Heart right ventricle (tissue), 16 donors: ENCODE measurements around the gene KL. TPM values are rescaled to one million over a fixed set of nuclear protein-coding genes. Genes with fewer than 3 reads are reported as not detected.

Experiments used
- ATAC-seq, 8 donors: fragments of 200-7000 bp; cut with Tn5 transposase; one replicate each; pipeline ENCODE4 v1.9.1; 2020; ENCODE audit warnings: mild to moderate bottlenecking in 8 of 8, moderate library complexity in 8 of 8, moderate number of reproducible peaks in 1 of 8
- DNase-seq, 2 donors: peaks; one replicate each; pipeline ENCODE4 v3.0.0-alpha.2; 2020
- H3K27ac ChIP-seq, 10 donors: fragments of 200-600 bp; sonication (generic) in 2 of 10; one replicate each; pipeline versions ENCODE4 v1.5.0 to v1.8.0; 2020 to 2022; ENCODE audit warnings: mild to moderate bottlenecking in 3 of 10
- H3K27me3 ChIP-seq, 7 donors: fragments of 200-600 bp; one replicate each; pipeline ENCODE4 v1.8.0; 2021 to 2022; ENCODE audit warnings: mild to moderate bottlenecking in 2 of 7
- H3K36me3 ChIP-seq, 9 donors: fragments of 200-600 bp; sonication (generic) in 1 of 9; one replicate each; pipeline versions ENCODE4 v1.5.0 to v1.8.0; 2020 to 2022; ENCODE audit warnings: mild to moderate bottlenecking in 2 of 9
- H3K4me1 ChIP-seq, 9 donors: fragments of 200-600 bp; sonication (generic) in 1 of 9; one replicate each; pipeline versions ENCODE4 v1.5.0 to v1.8.0; 2020 to 2022; ENCODE audit warnings: mild to moderate bottlenecking in 4 of 9
- H3K4me3 ChIP-seq, 10 donors: fragments of 200-600 bp; sonication (generic) in 2 of 10; one replicate each; pipeline versions ENCODE4 v1.5.0 to v1.8.0; 2020 to 2022; ENCODE audit warnings: mild to moderate bottlenecking in 7 of 10, moderate library complexity in 2 of 10
- H3K9me3 ChIP-seq, 11 donors: fragments of 200-600 bp in 10 of 11; sonication (generic) in 2 of 11; one replicate each; pipeline versions ENCODE4 v1.5.0 to v1.8.0; 2013 to 2022; ENCODE audit warnings: mild to moderate bottlenecking in 2 of 11, control low read depth in 1 of 11, moderate library complexity in 1 of 11
- CTCF ChIP-seq, 9 donors: fragments of 200-600 bp; sonication (generic) in 2 of 9; IDR thresholded peaks; one replicate each; pipeline versions ENCODE4 v1.5.0 to v1.8.0; 2021 to 2022; ENCODE audit warnings: antibody characterized with exemption in 9 of 9, mild to moderate bottlenecking in 5 of 9, moderate library complexity in 1 of 9
- WGBS, 2 donors: extraction: QIAGEN DNeasy Blood & Tissue Kit; methylation state at CpG; one replicate each; pipeline ENCODE4 v1.1.7; 2013; ENCODE audit warnings: inconsistent platforms in 1 of 2; 5-methylcytosine and 5-hydroxymethylcytosine counted together
- intact Hi-C, 10 donors: fragments of 100-400 bp; cut with DNase I; formaldehyde crosslinking; loops; one replicate each; pipeline versions ENCODE4 v1.11.1 to v1.14.2; 2022
- polyA plus RNA-seq, 2 donors: library from polyadenylated mRNA; stranded (reverse); fragments of 200-250 nt; gene quantifications; one replicate each; pipeline ENCODE4 v1.2.3, GENCODE V29; 2013
- total RNA-seq, 10 donors: library from RNA; stranded (reverse); fragmentation: NEBNext Ultra II Directional in 3 of 10; extraction: Animal tissue kit (Norgen Biotek cat#: 25700) in 3 of 10; gene quantifications; one replicate each; pipeline versions ENCODE4 v1.2.1 to v1.2.4, GENCODE V29; 2021 to 2023
- donor health status: Arrhythmogenic right ventricular cardiomyopathy.
- donor health status: ischemic (EF 13 %, LVEDD 7.1; RV severe dilation, severe dysfunction).
- donor health status: healthy with polysubstance abuse.
- donor health status: DM: no; HTN: yes; CAD: no.
- donor health status: DM: no; HTN: no; CAD: no.
- donor health status: ischemic (EF 25% LVEDD 6.9; RV normal size, moderate dysfunction).
- donor health status: ischemic (EF 25% LVEDD 5.7; RV mildly dilated, moderate dysfunction).
- donor health status: healthy.
- donor health status: DM: yes; HTN: yes; CAD: no.
- donor health status: Ischemic cardiomyopathy.
- donor health status: ischemic (EF 35%, LVEDD 5.7; RV mildly dilated, moderate dysfunction).
- donor health status: nonischemic (EF 11% LVEDD 7.7; RV severe dilation, severe dysfunction).
- donor health status: DM: yes; HTN: yes; CAD: no.
- donor health status: PGD.
- donor health status: ischemic (EF 29% LVEDD 5.4; RV normal size, mild dysfunction).
- donor health status: nonischemic (EF 23%, LVEDD 6.1; RV moderate dilation, normal function).

The KL gene
- total and polyA plus RNA-seq, 12 donors: 0.80 to 2.7 (median 1.3) TPM

DNA sequence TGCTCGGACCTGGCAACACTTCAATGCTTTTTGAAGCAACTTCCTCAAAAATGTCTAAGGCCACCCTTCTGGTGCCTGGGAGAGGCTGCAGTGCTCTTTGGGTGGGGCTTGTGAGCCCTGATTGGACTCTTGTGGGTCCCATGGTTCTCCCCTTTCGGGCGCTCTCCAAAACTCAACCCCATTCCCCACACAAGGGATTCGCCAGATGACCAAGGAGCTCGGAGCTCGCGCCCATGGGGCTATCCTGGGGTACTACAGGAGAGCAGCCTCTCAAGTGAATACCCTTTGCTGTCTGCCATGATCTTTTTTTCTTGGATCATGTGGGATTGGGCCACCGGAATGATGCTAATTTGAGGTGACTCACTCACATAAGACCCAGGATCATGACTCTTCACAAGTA is 29.7 kb upstream of the KL start:
- H3K36me3 ChIP-seq: no peaks in the 10 kb centered on the region
- H3K4me1 ChIP-seq: peaks cover 0 to 21% (median 4%) of the 10 kb centered on the region in 9 donors
- no peak overlapping the region for H3K4me3 ChIP-seq
- ATAC-seq (no peak), DNase-seq (no peak)
- H3K9me3 ChIP-seq: peaks cover 0 to 5% (median 0%) of the 10 kb centered on the region in 11 donors
- intact Hi-C loops: no loop called here
- WGBS, 2 donors: 94 to 96% methylated on average over 8 of the region's 8 CpGs
- H3K27ac ChIP-seq: no peak overlapping the region
- no peak for TF ChIP-seq CTCF (IDR thresholded peaks at IDR 0.05)
- H3K27me3 ChIP-seq: no peaks in the 10 kb centered on the region

- H3K27ac ChIP-seq: no peak overlapping the region
- no peaks in the 10 kb centered on the region for H3K27me3 ChIP-seq
- DNase-seq (no peak), ATAC-seq (no peak)
- H3K4me3 ChIP-seq: no peak overlapping the region
- intact Hi-C loops: no loop called here
- H3K36me3 ChIP-seq: no peaks in the 10 kb centered on the region
- WGBS, 2 donors: 82 to 90% methylated on average over 1 of the region's 1 CpG
- H3K4me1 ChIP-seq: peaks cover 0 to 21% (median 4%) of the 10 kb centered on the region in 9 donors
- no peak for TF ChIP-seq CTCF (IDR thresholded peaks at IDR 0.05)
- H3K9me3 ChIP-seq: peaks cover 0 to 5% (median 0%) of the 10 kb centered on the region in 11 donors
Observed at GRCh38 chr13:32987462-32987861, 28.8 kb upstream of the KL start.

GRCh38 chr13:32988608-32989289 is 27.5 kb upstream of the KL start:
- Histone ChIP-seq H3K36me3 (no peaks in the 10 kb centered on the region), H3K9me3 (peaks cover 0 to 5% (median 0%) of the 10 kb centered on the region in 11 donors), H3K27me3 (no peaks in the 10 kb centered on the region), H3K4me1 (peaks cover 0 to 21% (median 4%) of the 10 kb centered on the region in 9 donors), H3K4me3 (peak overlapping the region in 7 of 10 donors; percentile 4 to 36 (median 16)), H3K27ac (peak overlapping the region in 2 of 10 donors; percentile 5 to 64)
- TF ChIP-seq CTCF (IDR thresholded peaks at IDR 0.05): no peak
- peak in 1 of 2 donors; percentile 6 for DNase-seq
- peak in 5 of 8 donors; percentile 51 to 75 (median 67) for ATAC-seq
- intact Hi-C loops: no loop called here
- WGBS, 2 donors: 41 to 52% methylated on average over 8 of the region's 8 CpGs

DNA sequence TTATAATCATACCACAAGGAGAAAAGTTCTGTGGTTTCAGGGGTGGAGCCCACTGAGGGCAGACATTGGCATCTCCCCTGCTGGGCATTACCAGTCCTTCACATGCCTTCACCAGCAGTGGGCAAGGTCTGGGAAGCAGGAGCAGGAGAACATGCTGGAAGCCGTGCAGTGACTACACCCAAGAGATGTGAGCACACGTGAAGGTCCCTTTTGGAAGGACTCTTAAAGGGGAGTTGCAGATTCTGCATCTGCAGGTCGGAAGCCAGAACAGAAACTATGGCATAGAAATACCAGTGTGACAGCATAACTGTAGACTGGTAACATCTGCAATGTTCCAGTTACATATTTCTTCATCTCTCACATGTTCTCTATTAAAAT is 26.9 kb upstream of the KL start:
- peaks cover 0 to 5% (median 0%) of the 10 kb centered on the region in 11 donors for H3K9me3 ChIP-seq
- TF ChIP-seq CTCF (IDR thresholded peaks at IDR 0.05): no peak
- H3K4me3 ChIP-seq: peak overlapping the region in 3 of 10 donors; percentile 11 to 33 (median 16)
- H3K27me3 ChIP-seq: no peaks in the 10 kb centered on the region
- intact Hi-C loops: no loop called here
- peaks cover 0 to 21% (median 4%) of the 10 kb centered on the region in 9 donors for H3K4me1 ChIP-seq
- ATAC-seq (peak in 5 of 8 donors; percentile 20 to 33 (median 29)), DNase-seq (no peak)
- no peaks in the 10 kb centered on the region for H3K36me3 ChIP-seq
- 47 to 58% methylated on average over 3 of the region's 3 CpGs for WGBS, 2 donors
- peak overlapping the region in 1 of 10 donors; percentile 5 for H3K27ac ChIP-seq
